Posterior vena cava (tissue), 2 donors: ENCODE data around the gene LMCD1. TPM values are rescaled to one million over a fixed set of nuclear protein-coding genes. Genes with fewer than 3 reads are reported as not detected.

Experiments
- DNase-seq: peaks from one replicate; pipeline ENCODE4 v3.0.0-alpha.2; 2020; ENCODE audit warnings: low spot score
- intact Hi-C, 2 donors: fragments of 100-400 bp; cut with DNase I; formaldehyde crosslinking; loops; one replicate each; pipeline versions ENCODE4 v1.14.1 to v1.14.2; 2022 to 2023
- total RNA-seq, 2 donors: library from RNA; stranded (reverse); fragmentation: NEBNext Ultra II Directional; extraction: Animal tissue kit (Norgen Biotek cat#: 25700); gene quantifications; one replicate each; pipeline ENCODE4 v1.2.1, GENCODE V29; 2021
- donor health status: DM: yes; HTN: yes; CAD: no.
- donor health status: DM: yes; HTN: yes; CAD: no.

LMCD1 gene
- total RNA-seq, 2 donors from 2014 or later = 221 to 834 TPM

- intact Hi-C loops = no loop called here
- no peak for DNase-seq
Measured at GRCh38 chr3:8549354-8549753, 47.7 kb downstream of the LMCD1 start.

- DNase-seq = peak; percentile 88
- intact Hi-C loops = no loop called here
Measured at GRCh38 chr3:8550611-8551010, 49.0 kb downstream of the LMCD1 start.

- no peak for DNase-seq
- intact Hi-C loops = no loop called here
Measured at GRCh38 chr3:8552223-8552762, 50.7 kb downstream of the LMCD1 start.

GRCh38 chr3:8553405-8553804 is 51.8 kb downstream of the LMCD1 start:
- intact Hi-C loops = no loop called here
- no peak for DNase-seq

- DNase-seq = no peak
- intact Hi-C loops = no loop called here
Measured at GRCh38 chr3:8554696-8555095, 53.1 kb downstream of the LMCD1 start.

GRCh38 chr3:8555113-8555661 is 53.6 kb downstream of the LMCD1 start:
- intact Hi-C loops = no loop called here
- no peak for DNase-seq

GRCh38 chr3:8555725-8556472 is 54.3 kb downstream of the LMCD1 start:
- intact Hi-C loops = no loop called here
- no peak for DNase-seq

GRCh38 chr3:8556473-8556869 is 54.8 kb downstream of the LMCD1 start:
- intact Hi-C loops = no loop called here
- DNase-seq = no peak

- DNase-seq = no peak
- intact Hi-C loops = no loop called here
Measured at GRCh38 chr3:8557298-8557697, 55.7 kb downstream of the LMCD1 start.

GRCh38 chr3:8558645-8559044 is 57.0 kb downstream of the LMCD1 start:
- intact Hi-C loops = no loop called here
- no peak for DNase-seq

GRCh38 chr3:8559351-8559750 is 57.7 kb downstream of the LMCD1 start:
- DNase-seq = no peak

GRCh38 chr3:8560366-8561007 is 58.9 kb downstream of the LMCD1 start:
- intact Hi-C loops = no loop called here
- no peak for DNase-seq

More at GRCh38 chr3:8559351-8559750, 57.7 kb downstream of the LMCD1 start:
- intact Hi-C loops = no loop called here

- no peak for DNase-seq
- intact Hi-C loops = no loop called here
Measured at GRCh38 chr3:8561370-8561769, 59.7 kb downstream of the LMCD1 start.

- no peak for DNase-seq
- intact Hi-C loops = no loop called here
Measured at GRCh38 chr3:8562081-8562595, 60.5 kb downstream of the LMCD1 start.

GRCh38 chr3:8563146-8563545 is 61.5 kb downstream of the LMCD1 start:
- no peak for DNase-seq
- intact Hi-C loops = no loop called here

- intact Hi-C loops = no loop called here
- no peak for DNase-seq
Measured at GRCh38 chr3:8563597-8563996, 62.0 kb downstream of the LMCD1 start.

- intact Hi-C loops = no loop called here
- DNase-seq = no peak
Measured at GRCh38 chr3:8565376-8565775, 63.8 kb downstream of the LMCD1 start.

- intact Hi-C loops = no loop called here
- DNase-seq = no peak
Measured at GRCh38 chr3:8567784-8568575, 66.4 kb downstream of the LMCD1 start.

GRCh38 chr3:8571256-8571655 is 69.6 kb downstream of the LMCD1 start:
- intact Hi-C loops = no loop called here
- DNase-seq = no peak
